Panc1 (cell line): ENCODE data around the gene GNMT. TPM values are rescaled to one million over a fixed set of nuclear protein-coding genes. Genes with fewer than 3 reads are reported as not detected.

Experiments
- ATAC-seq: fragments of 200-7000 bp; cut with Tn5 transposase; 2 replicates; pipeline ENCODE4 v1.9.1; 2020; ENCODE audit warnings: mild to moderate bottlenecking, moderate library complexity
- BruUV-seq: library from RNA; stranded (reverse); fragments of 400-500 nt; replicated peaks from 2 replicates; lab custom pipeline; 2021; lab: Mats Ljungman, UMichigan
- CTCF ChIA-PET: fragments of 300-600 bp; sonication (Branson Sonifier 250); formaldehyde crosslinking; loops from one replicate; lab custom pipeline; 2022; ENCODE audit warnings: antibody characterized with exemption; lab: Charles Lee
- POLR2A ChIA-PET: fragments of 300-600 bp; sonication (Branson Sonifier 250); formaldehyde crosslinking; loops from one replicate; lab custom pipeline; 2022; ENCODE audit warnings: antibody characterized with exemption; lab: Charles Lee
- DNase-seq: peaks from one replicate; pipeline ENCODE4 v3.0.0-alpha.2; 2010; ENCODE audit warnings: low read depth, low spot score
- H3K27ac ChIP-seq: 2 replicates; pipeline ENCODE4 v1.5.1; 2011; ENCODE audit warnings: mild to moderate bottlenecking, low read length, inconsistent platforms
- H3K27me3 ChIP-seq: fragments of 200-500 bp; sonication (Bioruptor generic); 2 replicates; pipeline ENCODE4 v1.6.0; 2014; ENCODE audit warnings: low read length, inconsistent platforms; ENCODE audit not compliant: control insufficient read depth, insufficient read depth
- H3K36me3 ChIP-seq: fragments of 200-500 bp; sonication (Bioruptor generic); 2 replicates; pipeline ENCODE4 v1.5.1; 2014; ENCODE audit warnings: inconsistent platforms, mild to moderate bottlenecking, low read length, moderate library complexity; ENCODE audit not compliant: control insufficient read depth, insufficient read depth
- H3K4me1 ChIP-seq: 2 replicates; pipeline ENCODE4 v1.5.1; 2011; ENCODE audit warnings: inconsistent platforms, mild to moderate bottlenecking, low read length, moderate library complexity; ENCODE audit not compliant: control insufficient read depth, insufficient read depth
- H3K4me3 ChIP-seq, 2 experiments: 2 replicates each; pipeline ENCODE4 v1.5.1; 2011 to 2012; ENCODE audit warnings: low read depth in 2 of 2, low read length in 2 of 2, mild to moderate bottlenecking in 2 of 2, inconsistent platforms in 1 of 2, moderate library complexity in 1 of 2
- H3K9me3 ChIP-seq: fragments of 200-500 bp; sonication (Bioruptor generic); 2 replicates; pipeline ENCODE4 v1.5.1; 2014; ENCODE audit warnings: low read depth, mild to moderate bottlenecking, inconsistent platforms, low read length, moderate library complexity; ENCODE audit not compliant: control insufficient read depth, insufficient read depth
- POLR2AphosphoS5 ChIP-seq: IDR thresholded peaks from 2 replicates; pipeline ENCODE4 v1.6.1; 2012; ENCODE audit warnings: mild to moderate bottlenecking, low read depth, low read length, moderate library complexity
- REST ChIP-seq, 2 experiments: IDR thresholded peaks; 2 replicates each; pipeline ENCODE4 v1.6.1; 2011 to 2012; ENCODE audit warnings: low read depth in 2 of 2, control low read depth in 1 of 2, low read length in 1 of 2, mild to moderate bottlenecking in 1 of 2, moderate library complexity in 1 of 2; ENCODE audit not compliant: insufficient read depth in 1 of 2
- SIN3A ChIP-seq: IDR thresholded peaks from 2 replicates; pipeline ENCODE4 v1.6.1; 2012; ENCODE audit warnings: low read depth, mild to moderate bottlenecking, low read length, moderate library complexity, borderline replicate concordance; ENCODE audit not compliant: insufficient read depth
- TCF7L2 ChIP-seq: IDR thresholded peaks from 2 replicates; pipeline ENCODE4 v1.6.1; 2011; ENCODE audit warnings: mild to moderate bottlenecking, low read depth, low read length, inconsistent platforms
- in situ Hi-C: cut with HindIII; loops from 2 replicates; pipeline ENCODE4 v1.10.0; 2016; ENCODE audit warnings: low sequenced_read_pairs, low pct_unique_long_range_greater_than_20kb
- intact Hi-C: fragments of 100-400 bp; cut with micrococcal nuclease; formaldehyde crosslinking; loops from one replicate; pipeline ENCODE4 v1.10.0; 2022; ENCODE audit not compliant: unreplicated experiment
- total RNA-seq: library from RNA; stranded (reverse); gene quantifications from one replicate; pipeline ENCODE4 v1.2.1, GENCODE V29; 2021; ENCODE audit not compliant: unreplicated experiment
- TF ChIP-seq, protein P1 (sequence below): fragments of 450-650 bp; IDR thresholded peaks from 2 replicates; pipeline ENCODE4 v1.5.1; 2017; ENCODE audit warnings: mild to moderate bottlenecking

The GNMT gene
- total RNA-seq, 1 experiment from 2014 or later: 0.72 TPM

DNA sequence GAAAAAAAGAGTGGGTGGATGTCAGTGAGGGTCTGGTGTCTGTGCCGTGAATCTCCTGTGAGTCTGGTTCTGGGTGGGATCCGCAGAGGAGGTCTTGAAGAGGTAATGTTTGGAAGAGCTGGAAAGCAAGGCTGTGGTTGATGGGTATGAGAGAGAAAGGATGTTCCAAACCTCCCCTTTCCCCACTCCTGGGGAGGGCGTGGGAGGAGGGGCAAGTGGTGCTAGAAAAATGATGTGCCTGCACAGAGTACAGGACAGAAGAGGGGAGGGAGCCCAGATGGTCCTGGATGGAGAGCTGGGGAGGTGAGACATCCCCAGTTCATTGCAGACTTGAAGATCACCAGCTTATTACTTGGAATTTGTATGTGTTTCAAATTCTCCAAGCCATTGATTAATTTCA is 28.1 kb upstream of the GNMT start:
- POLR2A ChIA-PET: interaction anchor here (0.6 kb wide), 1 partner anchor 218 kb away, joined by 8 read pairs; no protein-coding TSS in a partner anchor
- peaks cover 4% of the 10 kb centered on the region; the same call in 1 of the 2 replicates for H3K4me1 ChIP-seq
- intact Hi-C loops: no loop called here
- H3K4me3 ChIP-seq: no peak overlapping the region
- no TSS peak for BruUV-seq
- no peaks in the 10 kb centered on the region for H3K27me3 ChIP-seq
- CTCF ChIA-PET: no interaction called here
- H3K9me3 ChIP-seq: no peaks in the 10 kb centered on the region
- DNase-seq: no peak
- ATAC-seq: no peak
- no peak overlapping the region for H3K27ac ChIP-seq
- peaks cover 8% of the 10 kb centered on the region; the same call in 1 of the 2 replicates for H3K36me3 ChIP-seq
- in situ Hi-C loops: no loop called here
- TF ChIP-seq REST (IDR thresholded peaks at IDR 0.05; ENCODE audit: insufficient read depth in 1 of 2, low read depth in 2 of 2, low read length in 1 of 2): no peak
- TF ChIP-seq, protein P1, sequence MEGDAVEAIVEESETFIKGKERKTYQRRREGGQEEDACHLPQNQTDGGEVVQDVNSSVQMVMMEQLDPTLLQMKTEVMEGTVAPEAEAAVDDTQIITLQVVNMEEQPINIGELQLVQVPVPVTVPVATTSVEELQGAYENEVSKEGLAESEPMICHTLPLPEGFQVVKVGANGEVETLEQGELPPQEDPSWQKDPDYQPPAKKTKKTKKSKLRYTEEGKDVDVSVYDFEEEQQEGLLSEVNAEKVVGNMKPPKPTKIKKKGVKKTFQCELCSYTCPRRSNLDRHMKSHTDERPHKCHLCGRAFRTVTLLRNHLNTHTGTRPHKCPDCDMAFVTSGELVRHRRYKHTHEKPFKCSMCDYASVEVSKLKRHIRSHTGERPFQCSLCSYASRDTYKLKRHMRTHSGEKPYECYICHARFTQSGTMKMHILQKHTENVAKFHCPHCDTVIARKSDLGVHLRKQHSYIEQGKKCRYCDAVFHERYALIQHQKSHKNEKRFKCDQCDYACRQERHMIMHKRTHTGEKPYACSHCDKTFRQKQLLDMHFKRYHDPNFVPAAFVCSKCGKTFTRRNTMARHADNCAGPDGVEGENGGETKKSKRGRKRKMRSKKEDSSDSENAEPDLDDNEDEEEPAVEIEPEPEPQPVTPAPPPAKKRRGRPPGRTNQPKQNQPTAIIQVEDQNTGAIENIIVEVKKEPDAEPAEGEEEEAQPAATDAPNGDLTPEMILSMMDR: no peak
- no peak for TF ChIP-seq TCF7L2
- TF ChIP-seq SIN3A: no peak
- no peak for TF ChIP-seq POLR2AphosphoS5

DNA sequence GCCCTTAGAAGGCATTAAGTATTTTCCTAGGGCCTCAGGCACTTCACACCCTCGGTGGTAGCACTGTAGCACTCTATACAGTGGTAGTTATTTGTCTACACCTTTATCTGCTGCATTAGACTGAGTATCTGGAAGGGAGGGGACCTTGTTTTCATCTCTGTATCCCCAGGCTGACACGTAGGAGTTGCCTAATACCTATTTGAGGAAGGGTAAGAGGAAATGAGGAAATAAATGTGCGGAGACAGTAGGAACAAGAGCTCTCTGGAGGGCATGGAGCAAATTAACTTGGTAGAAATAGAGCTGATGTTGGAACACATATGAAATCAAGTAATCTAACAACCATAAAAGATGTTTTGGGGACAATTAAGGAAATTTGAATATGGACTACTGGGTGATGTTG is 27.3 kb upstream of the GNMT start:
- BruUV-seq: no TSS peak
- peaks cover 4% of the 10 kb centered on the region; the same call in 1 of the 2 replicates for H3K4me1 ChIP-seq
- CTCF ChIA-PET: no interaction called here
- DNase-seq (no peak), ATAC-seq (no peak)
- no peak for TF ChIP-seq REST (IDR thresholded peaks at IDR 0.05; ENCODE audit: insufficient read depth in 1 of 2, low read depth in 2 of 2, low read length in 1 of 2)
- TF ChIP-seq TCF7L2: no peak
- POLR2A ChIA-PET: interaction anchor here (0.7 kb wide), 1 partner anchor 116 kb away, joined by 3 read pairs; no protein-coding TSS in a partner anchor
- no peak overlapping the region for H3K4me3 ChIP-seq
- H3K36me3 ChIP-seq: peaks cover 8% of the 10 kb centered on the region; the same call in 1 of the 2 replicates
- in situ Hi-C loops (no loop called here), intact Hi-C loops (no loop called here)
- H3K27ac ChIP-seq: no peak overlapping the region
- H3K27me3 ChIP-seq: no peaks in the 10 kb centered on the region
- no peaks in the 10 kb centered on the region for H3K9me3 ChIP-seq
